ENCODE data around the gene CNIH3. TPM values are rescaled to one million over a fixed set of nuclear protein-coding genes. Genes with fewer than 3 reads are reported as not detected.

The CNIH3 gene
- total RNA-seq, 1 donor from 2014 or later: not detected

GRCh38 chr1:224689374-224689773 is 73.3 kb downstream of the CNIH3 start:
- Histone ChIP-seq H3K36me3 (no peaks in the 10 kb centered on the region), H3K4me1 (no peaks in the 10 kb centered on the region), H3K27me3 (no peaks in the 10 kb centered on the region), H3K4me3 (no peak overlapping the region), H3K27ac (no peak overlapping the region), H3K9me3 (no peaks in the 10 kb centered on the region)
- TF ChIP-seq CTCF (IDR thresholded peaks at IDR 0.05): no peak
- intact Hi-C loops (cut with DNase I): no loop called here
- no peak for DNase-seq (ENCODE audit: low spot score in 2 of 2)

DNA sequence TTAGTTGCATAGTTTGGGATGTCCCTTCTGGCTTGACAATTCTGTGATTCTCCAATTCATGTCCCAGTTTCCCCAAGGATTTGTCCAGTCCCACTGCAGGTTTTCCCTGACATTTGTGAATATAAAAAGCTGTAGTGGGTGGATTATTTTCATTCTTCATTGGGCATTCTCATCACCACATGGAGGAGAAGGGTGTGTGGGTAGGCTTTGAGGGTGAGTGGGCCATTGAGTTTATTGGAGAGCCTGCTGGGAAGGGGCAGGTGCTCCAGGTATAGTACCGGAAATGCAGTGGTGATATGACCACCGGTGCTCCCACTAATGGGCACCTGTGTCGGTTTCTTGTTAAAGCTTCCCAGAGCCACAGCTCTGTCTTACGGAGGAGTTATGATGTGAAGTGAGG is 74.5 kb downstream of the CNIH3 start:
- intact Hi-C loops (cut with DNase I): no loop called here
- no peaks in the 10 kb centered on the region for H3K9me3 ChIP-seq
- no peak overlapping the region for H3K27ac ChIP-seq
- H3K4me3 ChIP-seq: no peak overlapping the region
- H3K4me1 ChIP-seq: no peaks in the 10 kb centered on the region
- no peak for TF ChIP-seq CTCF (IDR thresholded peaks at IDR 0.05)
- H3K27me3 ChIP-seq: no peaks in the 10 kb centered on the region
- no peak for DNase-seq (ENCODE audit: low spot score in 2 of 2)
- H3K36me3 ChIP-seq: no peaks in the 10 kb centered on the region

DNA sequence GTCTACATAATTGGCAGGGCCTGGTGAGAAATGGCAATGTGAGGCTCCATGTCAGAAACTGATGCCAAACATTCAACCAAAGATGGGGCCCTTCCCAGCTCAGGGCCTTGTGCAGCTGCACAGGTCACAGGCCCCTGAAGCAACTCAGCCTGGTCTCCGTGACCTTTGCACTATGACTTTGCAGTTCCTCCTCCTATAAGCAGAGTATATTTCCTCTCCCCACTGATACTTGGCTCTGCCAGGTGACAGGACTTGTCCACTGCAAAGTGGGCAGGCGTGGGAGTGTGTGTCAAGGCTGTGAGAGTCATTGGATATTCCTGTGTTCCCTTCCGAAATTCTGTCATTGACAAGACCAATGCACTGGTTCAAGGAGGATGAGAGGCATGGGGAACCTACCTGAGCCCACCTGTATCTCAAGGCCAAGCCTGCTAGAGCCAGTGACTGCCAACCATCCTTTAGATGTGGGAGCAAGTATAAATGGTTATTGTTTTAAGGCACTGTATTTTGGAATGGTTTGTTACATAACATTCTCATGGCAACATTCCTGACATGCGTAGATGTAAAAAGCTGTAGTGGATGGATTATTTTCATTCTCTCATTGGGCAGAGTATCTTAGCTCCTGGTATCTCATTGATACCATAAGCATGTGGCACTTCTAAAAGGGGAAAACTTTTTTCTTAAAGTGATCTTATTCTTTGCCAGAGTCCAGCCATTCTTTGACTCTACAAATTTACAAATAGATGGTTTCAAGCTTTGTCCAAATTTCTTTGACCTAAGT is 75.2 kb downstream of the CNIH3 start:
- H3K27me3 ChIP-seq: no peaks in the 10 kb centered on the region
- no peak for TF ChIP-seq CTCF (IDR thresholded peaks at IDR 0.05)
- no peak overlapping the region for H3K27ac ChIP-seq
- H3K9me3 ChIP-seq: no peaks in the 10 kb centered on the region
- no peak overlapping the region for H3K4me3 ChIP-seq
- intact Hi-C loops (cut with DNase I): no loop called here
- no peak for DNase-seq (ENCODE audit: low spot score in 2 of 2)
- no peaks in the 10 kb centered on the region for H3K4me1 ChIP-seq
- no peaks in the 10 kb centered on the region for H3K36me3 ChIP-seq

GRCh38 chr1:224694969-224695368 is 78.9 kb downstream of the CNIH3 start:
- no peak for TF ChIP-seq CTCF (IDR thresholded peaks at IDR 0.05)
- no peaks in the 10 kb centered on the region for H3K4me1 ChIP-seq
- H3K27ac ChIP-seq: no peak overlapping the region
- intact Hi-C loops (cut with DNase I): no loop called here
- DNase-seq (ENCODE audit: low spot score in 2 of 2): no peak
- H3K4me3 ChIP-seq: no peak overlapping the region
- H3K9me3 ChIP-seq: no peaks in the 10 kb centered on the region
- no peaks in the 10 kb centered on the region for H3K27me3 ChIP-seq
- H3K36me3 ChIP-seq: no peaks in the 10 kb centered on the region

DNA sequence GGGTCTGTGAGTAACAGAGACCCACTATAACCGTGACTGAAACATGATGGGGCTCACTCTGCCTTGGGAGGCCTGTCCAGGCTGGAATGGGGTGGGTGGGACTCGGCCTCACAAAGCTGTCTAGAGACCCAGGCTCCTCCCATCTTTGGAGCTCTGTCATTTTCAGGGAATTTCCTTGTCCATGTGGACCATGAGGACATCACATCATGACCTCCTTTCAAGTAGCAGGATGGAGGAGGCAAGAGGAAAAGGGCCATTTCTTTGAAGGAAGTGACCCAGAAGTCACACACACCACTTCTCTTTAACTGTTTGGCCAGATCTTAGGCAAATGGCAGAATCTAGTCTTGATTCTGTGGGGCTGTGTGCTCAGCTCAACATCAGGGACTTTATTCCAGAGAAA is 79.9 kb downstream of the CNIH3 start:
- H3K36me3 ChIP-seq: no peaks in the 10 kb centered on the region
- no peaks in the 10 kb centered on the region for H3K4me1 ChIP-seq
- intact Hi-C loops (cut with DNase I): no loop called here
- H3K9me3 ChIP-seq: no peaks in the 10 kb centered on the region
- no peak for DNase-seq (ENCODE audit: low spot score in 2 of 2)
- H3K4me3 ChIP-seq: no peak overlapping the region
- H3K27ac ChIP-seq: no peak overlapping the region
- H3K27me3 ChIP-seq: no peaks in the 10 kb centered on the region
- no peak for TF ChIP-seq CTCF (IDR thresholded peaks at IDR 0.05)

All from ascending aorta (tissue), 2 donors.